ENCODE measurements around the gene HIRA.

DNA sequence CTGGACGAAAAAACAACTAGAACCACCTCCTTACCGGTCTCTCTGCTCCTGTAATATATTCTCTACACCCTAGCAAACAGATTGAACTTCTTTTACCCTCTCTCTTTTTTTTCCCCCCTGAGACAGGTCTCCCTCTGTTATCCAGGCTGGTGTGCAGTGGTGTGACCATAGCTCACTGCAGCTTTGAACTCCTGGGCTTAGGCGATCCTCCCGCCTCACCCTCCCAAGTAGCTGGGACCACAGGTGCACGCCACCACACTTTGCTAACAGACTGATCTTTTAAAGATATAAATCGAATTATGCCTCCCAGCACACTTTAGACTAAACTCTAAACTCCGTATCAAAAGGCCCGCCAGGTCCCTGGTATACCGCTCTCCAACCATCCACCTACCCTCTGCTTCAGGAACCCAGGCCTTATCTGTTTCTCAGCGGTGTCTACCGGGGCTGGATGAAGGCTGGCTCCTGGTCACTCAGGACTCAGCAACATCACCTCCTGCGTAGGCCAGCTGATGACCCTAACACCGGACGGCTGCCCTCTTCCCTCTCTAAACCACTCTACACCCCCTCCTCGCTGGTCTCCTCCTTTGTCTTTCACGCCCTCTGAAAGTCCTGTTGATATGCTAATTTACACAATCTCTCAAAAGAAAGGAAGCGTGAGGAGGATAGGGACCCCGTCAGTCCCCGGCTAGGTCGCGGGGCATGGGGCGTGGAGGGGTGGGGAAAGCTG, 15.2 kb upstream of the HIRA start:
- TF ChIP-seq POLR2A (IDR thresholded peaks at IDR 0.05), result no peak
- no peak for TF ChIP-seq POLR2AphosphoS5 (IDR thresholded peaks at IDR 0.05)
- no peak for TF ChIP-seq CTCF (IDR thresholded peaks at IDR 0.05)

Data from stomach (tissue), 4 donors.